ENCODE measurements around the gene AIFM2. TPM values are rescaled to one million over a fixed set of nuclear protein-coding genes. Genes with fewer than 3 reads are reported as not detected.

The AIFM2 gene
- polyA plus RNA-seq, 1 of the 3 experiments (the other 2 are of a cell fraction), result 9.5 TPM

DNA sequence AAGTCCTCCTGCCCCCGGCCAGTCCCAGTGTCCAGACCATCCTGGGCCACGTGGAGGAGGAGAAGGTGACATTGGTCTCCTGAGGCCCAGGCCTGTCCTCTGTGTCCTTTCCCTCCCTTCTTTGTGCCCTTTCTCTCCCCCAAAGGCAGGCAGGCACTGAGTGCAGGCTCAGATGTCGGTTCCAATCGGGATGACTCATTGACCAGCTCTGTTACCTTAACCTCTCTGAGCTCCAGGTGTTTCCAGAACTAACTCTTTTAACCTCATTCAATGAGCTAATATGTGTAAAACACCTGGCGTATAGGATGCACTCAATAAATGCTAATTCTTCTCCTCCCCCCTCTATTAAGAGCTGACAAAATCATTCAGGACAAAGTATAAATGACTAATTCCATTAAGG is 54.3 kb downstream of the AIFM2 start (continued):
- TF ChIP-seq EP300 (IDR thresholded peaks at IDR 0.05; ENCODE audit: borderline replicate concordance in 1 of 2, low read depth in 1 of 2, low read length in 1 of 2), result no peak
- no peak for TF ChIP-seq TAF1 (IDR thresholded peaks at IDR 0.05; ENCODE audit: borderline replicate concordance, low read depth, low read length)

DNA sequence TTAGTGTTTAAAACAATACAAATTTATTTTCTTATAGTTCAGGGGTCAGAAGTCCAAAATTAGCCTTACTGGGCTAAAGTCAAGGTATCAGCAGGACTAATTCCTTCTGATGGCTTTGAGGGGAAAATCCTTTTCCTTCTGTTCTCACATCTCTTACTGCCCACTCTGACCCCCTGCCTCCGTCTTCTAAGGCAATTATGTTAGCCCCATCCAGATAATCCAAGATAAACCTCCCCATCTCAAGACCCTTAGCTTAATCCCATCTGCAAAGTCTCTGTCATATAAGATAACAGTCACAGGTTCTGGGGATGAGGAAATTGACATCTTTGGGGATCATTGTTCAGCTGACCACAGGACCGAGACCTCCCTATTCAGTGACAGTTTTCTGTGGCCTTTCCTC is 57.7 kb downstream of the AIFM2 start:
- POLR2A ChIA-PET, result no interaction called here
- CTCF ChIA-PET, result interaction anchor here (1.0 to 1.7 kb wide), 2 partner anchors 41 to 116 kb away, joined by 3 to 4 read pairs; no protein-coding TSS in a partner anchor
- no peaks in the 10 kb centered on the region for H3K27me3 ChIP-seq (ENCODE audit: insufficient read depth)

More for the DNA sequence above, 57.7 kb downstream of the AIFM2 start:
- no peaks in the 10 kb centered on the region for H3K79me2 ChIP-seq (ENCODE audit: insufficient read depth)
- no peak overlapping the region for H3K4me3 ChIP-seq (ENCODE audit: low read depth in 2 of 2, low read length in 1 of 2)
- H3K36me3 ChIP-seq (replicated peaks in 1 of 2; ENCODE audit: control insufficient read depth in 1 of 2, insufficient read depth in 2 of 2, low read length in 1 of 2), result no peaks in the 10 kb centered on the region
- no peak overlapping the region for H3K4me2 ChIP-seq
- no peaks in the 10 kb centered on the region for H3F3A ChIP-seq (replicated peaks; ENCODE audit: insufficient read depth)
- peaks cover 0 to 4% of the 10 kb centered on the region in 2 experiments; a peak in 1 of 4 replicates for H3K4me1 ChIP-seq (ENCODE audit: control insufficient read depth in 1 of 2, insufficient read depth in 2 of 2, low read depth in 1 of 2, low read length in 1 of 2)
- no peak overlapping the region for H3K9ac ChIP-seq
- H3K9me2 ChIP-seq, result no peaks in the 10 kb centered on the region
- H2AFZ ChIP-seq (ENCODE audit: low read depth), result no peak overlapping the region
- no peaks in the 10 kb centered on the region for H3K9me3 ChIP-seq
- 0 out of 2 replicates have a peak, but pooled peaks cover 6% of the 10 kb centered on the region for H4K20me1 ChIP-seq (ENCODE audit: insufficient read depth)
- no peak overlapping the region for H3K27ac ChIP-seq (ENCODE audit: low read depth in 2 of 2, low read length in 1 of 2)
- TF ChIP-seq EP300 (IDR thresholded peaks at IDR 0.05; ENCODE audit: borderline replicate concordance in 1 of 2, low read depth in 1 of 2, low read length in 1 of 2), result no peak
- TF ChIP-seq, protein P1, sequence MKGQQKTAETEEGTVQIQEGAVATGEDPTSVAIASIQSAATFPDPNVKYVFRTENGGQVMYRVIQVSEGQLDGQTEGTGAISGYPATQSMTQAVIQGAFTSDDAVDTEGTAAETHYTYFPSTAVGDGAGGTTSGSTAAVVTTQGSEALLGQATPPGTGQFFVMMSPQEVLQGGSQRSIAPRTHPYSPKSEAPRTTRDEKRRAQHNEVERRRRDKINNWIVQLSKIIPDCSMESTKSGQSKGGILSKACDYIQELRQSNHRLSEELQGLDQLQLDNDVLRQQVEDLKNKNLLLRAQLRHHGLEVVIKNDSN (IDR thresholded peaks at IDR 0.05; ENCODE audit: borderline replicate concordance, low read depth), result no peak
- TF ChIP-seq MEF2A (IDR thresholded peaks at IDR 0.05; ENCODE audit: borderline replicate concordance, low read depth), result no peak
- no peak for TF ChIP-seq RXRA (IDR thresholded peaks at IDR 0.05; ENCODE audit: borderline replicate concordance, low read depth)
- no peak for TF ChIP-seq FOXM1 (IDR thresholded peaks at IDR 0.05; ENCODE audit: low read depth)
- TF ChIP-seq, protein P2, sequence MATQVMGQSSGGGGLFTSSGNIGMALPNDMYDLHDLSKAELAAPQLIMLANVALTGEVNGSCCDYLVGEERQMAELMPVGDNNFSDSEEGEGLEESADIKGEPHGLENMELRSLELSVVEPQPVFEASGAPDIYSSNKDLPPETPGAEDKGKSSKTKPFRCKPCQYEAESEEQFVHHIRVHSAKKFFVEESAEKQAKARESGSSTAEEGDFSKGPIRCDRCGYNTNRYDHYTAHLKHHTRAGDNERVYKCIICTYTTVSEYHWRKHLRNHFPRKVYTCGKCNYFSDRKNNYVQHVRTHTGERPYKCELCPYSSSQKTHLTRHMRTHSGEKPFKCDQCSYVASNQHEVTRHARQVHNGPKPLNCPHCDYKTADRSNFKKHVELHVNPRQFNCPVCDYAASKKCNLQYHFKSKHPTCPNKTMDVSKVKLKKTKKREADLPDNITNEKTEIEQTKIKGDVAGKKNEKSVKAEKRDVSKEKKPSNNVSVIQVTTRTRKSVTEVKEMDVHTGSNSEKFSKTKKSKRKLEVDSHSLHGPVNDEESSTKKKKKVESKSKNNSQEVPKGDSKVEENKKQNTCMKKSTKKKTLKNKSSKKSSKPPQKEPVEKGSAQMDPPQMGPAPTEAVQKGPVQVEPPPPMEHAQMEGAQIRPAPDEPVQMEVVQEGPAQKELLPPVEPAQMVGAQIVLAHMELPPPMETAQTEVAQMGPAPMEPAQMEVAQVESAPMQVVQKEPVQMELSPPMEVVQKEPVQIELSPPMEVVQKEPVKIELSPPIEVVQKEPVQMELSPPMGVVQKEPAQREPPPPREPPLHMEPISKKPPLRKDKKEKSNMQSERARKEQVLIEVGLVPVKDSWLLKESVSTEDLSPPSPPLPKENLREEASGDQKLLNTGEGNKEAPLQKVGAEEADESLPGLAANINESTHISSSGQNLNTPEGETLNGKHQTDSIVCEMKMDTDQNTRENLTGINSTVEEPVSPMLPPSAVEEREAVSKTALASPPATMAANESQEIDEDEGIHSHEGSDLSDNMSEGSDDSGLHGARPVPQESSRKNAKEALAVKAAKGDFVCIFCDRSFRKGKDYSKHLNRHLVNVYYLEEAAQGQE (IDR thresholded peaks at IDR 0.05; ENCODE audit: low read depth, low read length), result no peak
- TF ChIP-seq, protein P3, sequence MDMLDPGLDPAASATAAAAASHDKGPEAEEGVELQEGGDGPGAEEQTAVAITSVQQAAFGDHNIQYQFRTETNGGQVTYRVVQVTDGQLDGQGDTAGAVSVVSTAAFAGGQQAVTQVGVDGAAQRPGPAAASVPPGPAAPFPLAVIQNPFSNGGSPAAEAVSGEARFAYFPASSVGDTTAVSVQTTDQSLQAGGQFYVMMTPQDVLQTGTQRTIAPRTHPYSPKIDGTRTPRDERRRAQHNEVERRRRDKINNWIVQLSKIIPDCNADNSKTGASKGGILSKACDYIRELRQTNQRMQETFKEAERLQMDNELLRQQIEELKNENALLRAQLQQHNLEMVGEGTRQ (IDR thresholded peaks at IDR 0.05; ENCODE audit: borderline replicate concordance, low read depth, low read length), result no peak
- no peak for TF ChIP-seq ELF1 (IDR thresholded peaks at IDR 0.05)
- TF ChIP-seq FOXJ3 (CRISPR knock-in tag; IDR thresholded peaks at IDR 0.05), result no peak
- no peak for TF ChIP-seq TCF12 (IDR thresholded peaks at IDR 0.05)
- TF ChIP-seq MXI1 (IDR thresholded peaks at IDR 0.05; ENCODE audit: low read depth, low read length), result no peak
- no peak for TF ChIP-seq NFIC (IDR thresholded peaks at IDR 0.05; ENCODE audit: borderline replicate concordance)
- TF ChIP-seq RFX5 (IDR thresholded peaks at IDR 0.05; ENCODE audit: low read length), result no peak
- WGBS (ENCODE audit: low lambda C conversion rate), result 93% methylated on average over 2 of the region's 2 CpGs
- no peak for DNase-seq
